ENCODE data around the gene OMG. TPM values are rescaled to one million over a fixed set of nuclear protein-coding genes. Genes with fewer than 3 reads are reported as not detected.

Gene OMG
- total RNA-seq, 2 experiments from 2014 or later, result 0.11 to 0.18 TPM

DNA sequence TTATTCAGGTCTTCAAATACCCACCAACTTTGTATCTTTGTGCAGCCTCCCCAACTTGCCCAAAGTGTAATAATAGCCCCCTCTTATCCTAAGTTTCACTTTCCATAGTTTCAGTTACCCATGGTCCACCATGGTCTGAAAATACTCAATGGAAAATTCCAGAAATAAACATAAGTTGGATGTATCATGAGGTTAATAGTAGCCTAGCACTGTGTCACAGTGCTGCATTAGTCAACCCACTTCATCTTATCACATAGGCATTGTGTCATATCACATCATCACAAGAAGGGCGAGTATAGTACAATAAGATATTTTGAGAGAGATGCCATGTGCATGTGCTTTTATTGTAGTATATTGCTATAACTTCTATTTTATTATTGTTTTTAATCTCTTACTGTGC, 21.9 kb downstream of the OMG start:
- TF ChIP-seq, protein P1, sequence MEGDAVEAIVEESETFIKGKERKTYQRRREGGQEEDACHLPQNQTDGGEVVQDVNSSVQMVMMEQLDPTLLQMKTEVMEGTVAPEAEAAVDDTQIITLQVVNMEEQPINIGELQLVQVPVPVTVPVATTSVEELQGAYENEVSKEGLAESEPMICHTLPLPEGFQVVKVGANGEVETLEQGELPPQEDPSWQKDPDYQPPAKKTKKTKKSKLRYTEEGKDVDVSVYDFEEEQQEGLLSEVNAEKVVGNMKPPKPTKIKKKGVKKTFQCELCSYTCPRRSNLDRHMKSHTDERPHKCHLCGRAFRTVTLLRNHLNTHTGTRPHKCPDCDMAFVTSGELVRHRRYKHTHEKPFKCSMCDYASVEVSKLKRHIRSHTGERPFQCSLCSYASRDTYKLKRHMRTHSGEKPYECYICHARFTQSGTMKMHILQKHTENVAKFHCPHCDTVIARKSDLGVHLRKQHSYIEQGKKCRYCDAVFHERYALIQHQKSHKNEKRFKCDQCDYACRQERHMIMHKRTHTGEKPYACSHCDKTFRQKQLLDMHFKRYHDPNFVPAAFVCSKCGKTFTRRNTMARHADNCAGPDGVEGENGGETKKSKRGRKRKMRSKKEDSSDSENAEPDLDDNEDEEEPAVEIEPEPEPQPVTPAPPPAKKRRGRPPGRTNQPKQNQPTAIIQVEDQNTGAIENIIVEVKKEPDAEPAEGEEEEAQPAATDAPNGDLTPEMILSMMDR (IDR thresholded peaks at IDR 0.05), result no peak
- DNase-seq (no peak), ATAC-seq (no peak)
- Mint-ChIP-seq H3K36me3 (ENCODE audit: low read depth) (peaks cover 2% of the 10 kb centered on the region), H3K4me3 (no peak overlapping the region), H3K9me3 (no peaks in the 10 kb centered on the region), H3K4me1 (ENCODE audit: low read depth) (peaks cover 6% of the 10 kb centered on the region), H3K27me3 (no peaks in the 10 kb centered on the region), H3K27ac (no peak overlapping the region)
- intact Hi-C loops (cut with micrococcal nuclease), result no loop called here
- ChIA-PET CTCF (no interaction called here), POLR2A (no interaction called here)

DNA sequence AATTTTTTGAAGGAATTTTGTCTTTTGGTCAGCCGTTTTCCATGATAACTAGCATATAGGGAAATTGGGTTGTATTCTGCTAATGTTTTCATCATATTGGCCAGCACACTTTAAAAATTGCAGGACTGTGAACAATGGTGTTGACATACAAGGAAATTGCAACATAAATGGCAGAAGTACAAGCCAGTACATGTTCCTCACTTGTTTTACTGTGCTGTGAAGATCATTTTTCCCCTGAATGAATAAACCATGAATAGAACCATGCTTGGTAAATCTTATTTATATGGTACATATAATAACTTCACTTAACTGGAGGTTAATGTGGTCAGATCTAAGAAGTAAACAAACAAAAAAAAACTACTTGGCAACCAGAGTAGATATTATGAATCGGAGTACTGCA, 22.8 kb downstream of the OMG start:
- H3K9me3 Mint-ChIP-seq, result no peaks in the 10 kb centered on the region
- DNase-seq (no peak), ATAC-seq (no peak)
- POLR2A ChIA-PET, result no interaction called here
- H3K27me3 Mint-ChIP-seq, result no peaks in the 10 kb centered on the region
- H3K4me1 Mint-ChIP-seq (ENCODE audit: low read depth), result peaks cover 6% of the 10 kb centered on the region
- no peak overlapping the region for H3K4me3 Mint-ChIP-seq
- CTCF ChIA-PET, result no interaction called here
- intact Hi-C loops (cut with micrococcal nuclease), result no loop called here
- TF ChIP-seq, protein P1 (IDR thresholded peaks at IDR 0.05), result no peak
- H3K27ac Mint-ChIP-seq, result no peak overlapping the region
- H3K36me3 Mint-ChIP-seq (ENCODE audit: low read depth), result peaks cover 2% of the 10 kb centered on the region

DNA sequence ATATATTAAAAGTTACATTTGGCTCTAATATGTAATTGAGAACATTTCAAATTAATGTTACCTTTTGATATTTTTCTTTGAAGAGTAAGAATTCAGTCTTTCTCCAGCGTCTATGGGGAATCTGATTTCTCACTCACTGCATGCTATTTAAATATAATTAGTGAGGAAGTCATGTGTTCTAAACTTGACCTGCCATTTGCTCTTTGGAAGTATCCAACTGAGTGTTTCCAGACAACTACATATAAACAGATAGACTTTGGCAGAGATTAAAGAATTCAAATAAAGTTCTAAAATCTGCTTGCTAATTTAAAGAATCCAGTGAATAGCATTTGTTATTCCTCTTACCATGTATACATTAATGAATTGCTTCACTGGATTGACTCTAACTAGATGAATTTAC, 23.5 kb downstream of the OMG start:
- peaks cover 6% of the 10 kb centered on the region for H3K4me1 Mint-ChIP-seq (ENCODE audit: low read depth)
- H3K27ac Mint-ChIP-seq, result no peak overlapping the region
- intact Hi-C loops (cut with micrococcal nuclease), result no loop called here
- ChIA-PET POLR2A (no interaction called here), CTCF (no interaction called here)
- no peak for DNase-seq
- peaks cover 5% of the 10 kb centered on the region for H3K36me3 Mint-ChIP-seq (ENCODE audit: low read depth)
- TF ChIP-seq, protein P1 (IDR thresholded peaks at IDR 0.05), result no peak
- no peaks in the 10 kb centered on the region for H3K9me3 Mint-ChIP-seq
- H3K27me3 Mint-ChIP-seq, result no peaks in the 10 kb centered on the region
- H3K4me3 Mint-ChIP-seq, result no peak overlapping the region
- ATAC-seq, result no peak

DNA sequence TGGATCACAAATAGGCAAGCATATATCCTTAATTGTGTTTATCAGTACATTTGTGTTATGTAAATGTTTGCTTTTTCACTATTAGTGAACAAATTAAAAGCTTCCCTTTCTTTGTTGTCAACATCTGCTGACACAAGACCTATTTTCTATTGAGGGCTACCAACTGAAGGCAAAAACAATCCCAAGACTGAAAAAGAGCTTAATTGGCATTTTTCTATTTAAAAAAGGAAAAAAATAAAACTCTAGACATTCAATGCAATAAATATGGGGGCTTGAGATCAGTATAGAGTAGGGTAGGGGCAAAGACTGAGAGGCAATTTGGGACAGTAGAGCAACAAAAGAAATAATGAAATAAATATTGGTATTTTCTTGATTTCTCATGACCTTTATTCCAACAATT, 24.2 kb downstream of the OMG start:
- no peak for ATAC-seq
- no peak for DNase-seq
- Mint-ChIP-seq H3K27me3 (no peaks in the 10 kb centered on the region), H3K9me3 (no peaks in the 10 kb centered on the region), H3K36me3 (ENCODE audit: low read depth) (peaks cover 5% of the 10 kb centered on the region), H3K4me1 (ENCODE audit: low read depth) (peaks cover 6% of the 10 kb centered on the region), H3K4me3 (no peak overlapping the region), H3K27ac (no peak overlapping the region)
- POLR2A ChIA-PET, result no interaction called here
- TF ChIP-seq, protein P1 (IDR thresholded peaks at IDR 0.05), result no peak
- CTCF ChIA-PET, result no interaction called here
- intact Hi-C loops (cut with micrococcal nuclease), result no loop called here

DNA sequence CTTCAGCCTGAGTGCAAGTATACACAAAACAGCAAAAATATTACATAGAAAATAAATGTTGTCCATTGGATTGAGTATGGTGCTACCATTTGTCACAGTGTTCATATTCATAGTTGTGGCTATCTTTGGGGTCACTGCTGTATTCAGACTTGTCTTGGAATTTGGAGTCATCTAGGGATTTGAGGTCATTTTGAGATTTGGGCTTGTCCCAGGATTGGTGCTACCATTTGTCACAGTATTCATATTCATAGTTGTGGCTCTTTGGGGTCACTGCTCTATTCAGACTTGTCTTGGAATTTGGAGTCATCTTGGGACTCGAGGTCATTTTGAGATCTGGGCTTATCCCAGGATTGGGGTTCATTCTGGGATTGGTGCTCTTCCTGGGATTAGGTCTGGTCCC, 24.8 kb downstream of the OMG start:
- DNase-seq, result no peak
- intact Hi-C loops (cut with micrococcal nuclease), result no loop called here
- Mint-ChIP-seq H3K4me1 (ENCODE audit: low read depth) (peaks cover 6% of the 10 kb centered on the region), H3K9me3 (no peaks in the 10 kb centered on the region), H3K4me3 (no peak overlapping the region), H3K27ac (no peak overlapping the region), H3K36me3 (ENCODE audit: low read depth) (peaks cover 5% of the 10 kb centered on the region), H3K27me3 (no peaks in the 10 kb centered on the region)
- TF ChIP-seq, protein P1 (IDR thresholded peaks at IDR 0.05), result no peak
- no peak for ATAC-seq
- POLR2A ChIA-PET, result no interaction called here
- CTCF ChIA-PET, result no interaction called here
